Measurements from ENCODE around the gene DCAF6.

- TF ChIP-seq CTCF (conservative IDR thresholded peaks at IDR 0.05 in 1 of 2, IDR thresholded peaks at IDR 0.05 in 1 of 2; ENCODE audit: extremely low read depth in 1 of 2, insufficient read depth in 1 of 2, low read depth in 1 of 2, low read length in 2 of 2) (no peak), EZH2 (IDR thresholded peaks at IDR 0.05; ENCODE audit: borderline replicate concordance, low read length) (no peak)
Measured at GRCh38 chr1:168050880-168051279, 114.4 kb downstream of the DCAF6 start.

All from mammary epithelial cell (primary cell).